Measurements from ENCODE around the gene SLC8A2. TPM values are rescaled to one million over a fixed set of nuclear protein-coding genes. Genes with fewer than 3 reads are reported as not detected.

SLC8A2 gene
- total and polyA plus RNA-seq, 2 donors (not counting 1 experiment from before 2014, with no cell fraction given): 0.07 TPM; not detected in 1

DNA sequence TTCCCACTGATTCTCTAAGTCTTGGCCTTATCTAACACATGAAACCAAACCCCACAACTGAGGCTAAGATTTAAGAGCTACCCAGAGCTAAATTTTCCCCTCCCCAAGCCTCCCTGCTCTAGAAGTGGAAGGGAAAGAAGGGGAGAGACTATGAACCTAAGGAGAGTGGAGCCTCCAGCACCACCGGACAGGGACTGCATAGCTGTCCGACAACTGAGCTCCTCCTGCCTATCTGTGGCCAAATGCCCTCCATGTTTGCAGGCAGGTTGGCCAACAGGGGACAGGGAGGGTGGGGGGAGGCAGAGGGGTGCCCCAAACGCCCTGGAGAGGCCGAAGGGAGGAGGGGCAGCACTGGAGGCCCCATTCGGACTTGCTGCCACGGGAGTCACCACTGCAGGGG lies 49.1 kb upstream of the SLC8A2 start:
- no peak overlapping the region for H3K27ac Mint-ChIP-seq
- TF ChIP-seq, protein P1, sequence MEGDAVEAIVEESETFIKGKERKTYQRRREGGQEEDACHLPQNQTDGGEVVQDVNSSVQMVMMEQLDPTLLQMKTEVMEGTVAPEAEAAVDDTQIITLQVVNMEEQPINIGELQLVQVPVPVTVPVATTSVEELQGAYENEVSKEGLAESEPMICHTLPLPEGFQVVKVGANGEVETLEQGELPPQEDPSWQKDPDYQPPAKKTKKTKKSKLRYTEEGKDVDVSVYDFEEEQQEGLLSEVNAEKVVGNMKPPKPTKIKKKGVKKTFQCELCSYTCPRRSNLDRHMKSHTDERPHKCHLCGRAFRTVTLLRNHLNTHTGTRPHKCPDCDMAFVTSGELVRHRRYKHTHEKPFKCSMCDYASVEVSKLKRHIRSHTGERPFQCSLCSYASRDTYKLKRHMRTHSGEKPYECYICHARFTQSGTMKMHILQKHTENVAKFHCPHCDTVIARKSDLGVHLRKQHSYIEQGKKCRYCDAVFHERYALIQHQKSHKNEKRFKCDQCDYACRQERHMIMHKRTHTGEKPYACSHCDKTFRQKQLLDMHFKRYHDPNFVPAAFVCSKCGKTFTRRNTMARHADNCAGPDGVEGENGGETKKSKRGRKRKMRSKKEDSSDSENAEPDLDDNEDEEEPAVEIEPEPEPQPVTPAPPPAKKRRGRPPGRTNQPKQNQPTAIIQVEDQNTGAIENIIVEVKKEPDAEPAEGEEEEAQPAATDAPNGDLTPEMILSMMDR (IDR thresholded peaks at IDR 0.05): no peak
- no peak for TF ChIP-seq EZH2 (IDR thresholded peaks at IDR 0.05; ENCODE audit: borderline replicate concordance, insufficient read depth, low read depth, low read length, poor library complexity, severe bottlenecking)
- Histone ChIP-seq H2AFZ (ENCODE audit: insufficient read depth, low read depth, low read length, poor library complexity, severe bottlenecking) (no peak overlapping the region), H3K27me3 (replicated peaks in 1 of 4; ENCODE audit: control extremely low read depth in 1 of 4, control insufficient read depth in 3 of 4, insufficient read depth in 4 of 4, low read length in 3 of 4) (peaks cover 2 to 51% (median 22%) of the 10 kb centered on the region in 4 experiments), H3K79me2 (ENCODE audit: control insufficient read depth, insufficient read depth, low read length) (no peaks in the 10 kb centered on the region), H3K4me1 (ENCODE audit: control insufficient read depth in 2 of 2, insufficient read depth in 2 of 2, low read length in 2 of 2) (peaks cover 49 to 50% of the 10 kb centered on the region in 2 donors), H3K9ac (ENCODE audit: low read length) (no peak overlapping the region), H3K9me3 (ENCODE audit: control extremely low read depth in 1 of 3, control insufficient read depth in 2 of 3, insufficient read depth in 1 of 3, low read length in 2 of 3) (peaks cover 0 to 10% (median 0%) of the 10 kb centered on the region in 3 donors), H4K20me1 (ENCODE audit: control insufficient read depth, insufficient read depth, low read length, poor library complexity, severe bottlenecking) (no peaks in the 10 kb centered on the region), H3K4me3 (ENCODE audit: control extremely low read depth in 1 of 5, extremely low read depth in 1 of 5, insufficient read depth in 1 of 5, low read depth in 2 of 5, low read length in 4 of 5) (no peak overlapping the region), H3K4me2 (replicated peaks; ENCODE audit: low read depth, low read length, poor library complexity, severe bottlenecking) (no peak overlapping the region), H3K27ac (ENCODE audit: low read length in 2 of 2) (no peak overlapping the region), H3K36me3 (replicated peaks in 1 of 2; ENCODE audit: control extremely low read depth in 1 of 2, control insufficient read depth in 1 of 2, extremely low read depth in 1 of 2, insufficient read depth in 2 of 2, low read length in 1 of 2) (no peaks in the 10 kb centered on the region)
- ATAC-seq (ENCODE audit: low read depth): no peak
- H3K9me3 Mint-ChIP-seq (ENCODE audit: insufficient read depth): no peaks in the 10 kb centered on the region
- intact Hi-C loops (cut with micrococcal nuclease): no loop called here
- ChIA-PET POLR2A (no interaction called here), CTCF (interaction anchor here (1.5 to 1.6 kb wide), 2 partner anchors 10 to 84 kb away, joined by 3 to 4 read pairs; no protein-coding TSS in a partner anchor)
- no peak overlapping the region for H3K4me3 Mint-ChIP-seq
- no peak for DNase-seq
- peaks cover 41% of the 10 kb centered on the region for H3K4me1 Mint-ChIP-seq
- peaks cover 23% of the 10 kb centered on the region for H3K27me3 Mint-ChIP-seq
- WGBS (ENCODE audit: insufficient coverage): 87% methylated on average over 6 of the region's 6 CpGs

DNA sequence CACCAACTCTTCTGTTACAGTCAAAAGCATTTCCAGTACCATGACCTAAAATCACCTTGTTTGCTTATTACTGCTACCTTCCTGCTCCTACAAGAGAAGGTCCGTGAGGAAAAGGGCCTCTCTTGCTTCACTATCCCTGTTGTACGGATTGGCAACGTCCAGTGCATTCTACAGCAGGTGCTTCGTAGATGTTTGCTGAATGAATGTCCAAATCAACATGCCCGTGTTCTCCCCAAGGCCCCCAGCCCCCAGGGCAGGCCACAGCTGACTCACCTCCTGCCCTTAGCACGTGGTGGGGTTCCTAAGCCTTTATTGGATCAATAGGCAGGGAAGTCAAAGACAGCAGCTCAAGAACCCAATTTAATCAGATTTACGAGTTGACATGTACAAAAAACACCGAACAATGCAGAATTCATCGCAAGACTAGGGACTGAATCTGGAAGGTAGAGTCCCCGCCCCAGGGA lies 48.7 kb upstream of the SLC8A2 start:
- ATAC-seq (ENCODE audit: low read depth): no peak

More for the DNA sequence above, 48.7 kb upstream of the SLC8A2 start:
- no peak overlapping the region for H3K9ac ChIP-seq (ENCODE audit: low read length)
- no peak overlapping the region for H3K27ac ChIP-seq (ENCODE audit: low read length in 2 of 2)
- ChIA-PET CTCF (interaction anchor here (1.0 to 1.5 kb wide), 2 partner anchors 8 to 10 kb away, joined by 3 read pairs; no protein-coding TSS in a partner anchor), POLR2A (no interaction called here)
- WGBS (ENCODE audit: insufficient coverage): 90% methylated on average over 10 of the region's 10 CpGs
- no peak overlapping the region for H3K4me2 ChIP-seq (replicated peaks; ENCODE audit: low read depth, low read length, poor library complexity, severe bottlenecking)
- peaks cover 52 to 54% of the 10 kb centered on the region in 2 donors for H3K4me1 ChIP-seq (ENCODE audit: control insufficient read depth in 2 of 2, insufficient read depth in 2 of 2, low read length in 2 of 2)
- DNase-seq: no peak
- intact Hi-C loops (cut with micrococcal nuclease): no loop called here
- no peaks in the 10 kb centered on the region for H3K79me2 ChIP-seq (ENCODE audit: control insufficient read depth, insufficient read depth, low read length)
- Mint-ChIP-seq H3K27ac (no peak overlapping the region), H3K4me3 (no peak overlapping the region), H3K4me1 (peaks cover 44% of the 10 kb centered on the region), H3K27me3 (peaks cover 23% of the 10 kb centered on the region), H3K9me3 (ENCODE audit: insufficient read depth) (no peaks in the 10 kb centered on the region)
- no peaks in the 10 kb centered on the region for H4K20me1 ChIP-seq (ENCODE audit: control insufficient read depth, insufficient read depth, low read length, poor library complexity, severe bottlenecking)
- H3K36me3 ChIP-seq (replicated peaks in 1 of 2; ENCODE audit: control extremely low read depth in 1 of 2, control insufficient read depth in 1 of 2, extremely low read depth in 1 of 2, insufficient read depth in 2 of 2, low read length in 1 of 2): no peaks in the 10 kb centered on the region
- peaks cover 0 to 12% (median 0%) of the 10 kb centered on the region in 3 donors for H3K9me3 ChIP-seq (ENCODE audit: control extremely low read depth in 1 of 3, control insufficient read depth in 2 of 3, insufficient read depth in 1 of 3, low read length in 2 of 3)
- no peak for TF ChIP-seq EZH2 (IDR thresholded peaks at IDR 0.05; ENCODE audit: borderline replicate concordance, insufficient read depth, low read depth, low read length, poor library complexity, severe bottlenecking)
- TF ChIP-seq, protein P1 (IDR thresholded peaks at IDR 0.05): no peak
- H3K27me3 ChIP-seq (replicated peaks in 1 of 4; ENCODE audit: control extremely low read depth in 1 of 4, control insufficient read depth in 3 of 4, insufficient read depth in 4 of 4, low read length in 3 of 4): peaks cover 2 to 51% (median 22%) of the 10 kb centered on the region in 4 experiments
- H3K4me3 ChIP-seq (ENCODE audit: control extremely low read depth in 1 of 5, extremely low read depth in 1 of 5, insufficient read depth in 1 of 5, low read depth in 2 of 5, low read length in 4 of 5): no peak overlapping the region
- H2AFZ ChIP-seq (ENCODE audit: insufficient read depth, low read depth, low read length, poor library complexity, severe bottlenecking): no peak overlapping the region
